Stimulated activated CD4-positive, alpha-beta T cell treated with anti-CD3 and anti-CD28 coated beads, TNF-alpha, amount 100 ng/mL, for 48 hours (primary cell): ENCODE data around the gene ZMYM2.

Source experiments
- DNase-seq, 3 donors: peaks; one replicate each; pipeline ENCODE4 v3.0.0-alpha.2; 2020; ENCODE audit warnings: low read depth in 3 of 3

ZMYM2 gene

GRCh38 chr13:20102525-20103180 is 144.1 kb downstream of the ZMYM2 start:
- DNase-seq, result no peak

GRCh38 chr13:20105161-20105689 is 146.7 kb downstream of the ZMYM2 start:
- DNase-seq, result no peak

GRCh38 chr13:20106742-20107141 is 148.2 kb downstream of the ZMYM2 start:
- no peak for DNase-seq

- DNase-seq, result no peak
These were observed 150.5 kb downstream of the ZMYM2 start for GRCh38 chr13:20109037-20109436.

GRCh38 chr13:20114066-20114610 is 155.6 kb downstream of the ZMYM2 start:
- DNase-seq, result no peak

- no peak for DNase-seq
These were observed 157.7 kb downstream of the ZMYM2 start for GRCh38 chr13:20116213-20116612.

- DNase-seq, result peak in 1 of 3 donors; percentile 23
These were observed 160.0 kb downstream of the ZMYM2 start for GRCh38 chr13:20118268-20119140.

- DNase-seq, result no peak
These were observed 161.4 kb downstream of the ZMYM2 start for GRCh38 chr13:20119960-20120359.

GRCh38 chr13:20121159-20121525 is 162.6 kb downstream of the ZMYM2 start:
- no peak for DNase-seq

GRCh38 chr13:20124303-20124702 is 165.8 kb downstream of the ZMYM2 start:
- no peak for DNase-seq

GRCh38 chr13:20125129-20125782 is 166.7 kb downstream of the ZMYM2 start:
- DNase-seq, result no peak

GRCh38 chr13:20125783-20126165 is 167.2 kb downstream of the ZMYM2 start:
- no peak for DNase-seq

GRCh38 chr13:20126541-20127261 is 168.2 kb downstream of the ZMYM2 start:
- no peak for DNase-seq

GRCh38 chr13:20127262-20127561 is 168.7 kb downstream of the ZMYM2 start:
- DNase-seq, result no peak

- DNase-seq, result peak in 1 of 3 donors; percentile 25
These were observed 169.3 kb downstream of the ZMYM2 start for GRCh38 chr13:20127562-20128458.

- DNase-seq, result no peak
These were observed 170.0 kb downstream of the ZMYM2 start for GRCh38 chr13:20128459-20128931.

GRCh38 chr13:20129076-20129475 is 170.5 kb downstream of the ZMYM2 start:
- no peak for DNase-seq

GRCh38 chr13:20130012-20130411 is 171.5 kb downstream of the ZMYM2 start:
- no peak for DNase-seq

GRCh38 chr13:20130652-20131051 is 172.1 kb downstream of the ZMYM2 start:
- no peak for DNase-seq

- no peak for DNase-seq
These were observed 172.7 kb downstream of the ZMYM2 start for GRCh38 chr13:20131057-20131832.
